GM19395 (cell line): ENCODE measurements around the gene SLC9B1.
"Not testable (repeated sequence)": the region's sequence is repeated elsewhere in the genome, so short reads cannot be mapped to it uniquely, and the experiment has no call there.

Experiments used
- ATAC-seq: cut with Tn5 transposase; IDR thresholded peaks from one replicate; pipeline ENCODE4 v1.9.1; 2021; ENCODE audit warnings: mild to moderate bottlenecking, moderate library complexity; ENCODE audit not compliant: unreplicated experiment

Gene SLC9B1

DNA sequence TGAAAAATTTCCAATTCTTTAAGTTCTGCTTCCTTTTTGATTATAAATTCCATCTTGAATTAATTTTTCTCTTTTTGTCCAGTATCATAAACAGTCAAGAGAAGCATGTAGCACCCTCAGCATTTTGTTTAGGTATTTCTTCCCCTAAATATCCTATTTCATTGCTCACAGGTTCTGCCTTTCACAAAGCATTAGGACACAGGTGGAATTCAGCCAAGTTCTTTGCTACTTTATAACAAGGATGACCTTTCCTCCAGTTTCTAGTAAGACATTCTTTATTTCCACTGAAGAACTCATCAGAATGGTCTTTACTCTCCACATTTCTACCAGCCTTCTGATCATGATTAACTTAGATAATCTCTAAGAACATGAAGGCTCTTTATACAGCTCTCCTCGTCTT lies 7.4 kb downstream of the SLC9B1 start:
- no peak for ATAC-seq

DNA sequence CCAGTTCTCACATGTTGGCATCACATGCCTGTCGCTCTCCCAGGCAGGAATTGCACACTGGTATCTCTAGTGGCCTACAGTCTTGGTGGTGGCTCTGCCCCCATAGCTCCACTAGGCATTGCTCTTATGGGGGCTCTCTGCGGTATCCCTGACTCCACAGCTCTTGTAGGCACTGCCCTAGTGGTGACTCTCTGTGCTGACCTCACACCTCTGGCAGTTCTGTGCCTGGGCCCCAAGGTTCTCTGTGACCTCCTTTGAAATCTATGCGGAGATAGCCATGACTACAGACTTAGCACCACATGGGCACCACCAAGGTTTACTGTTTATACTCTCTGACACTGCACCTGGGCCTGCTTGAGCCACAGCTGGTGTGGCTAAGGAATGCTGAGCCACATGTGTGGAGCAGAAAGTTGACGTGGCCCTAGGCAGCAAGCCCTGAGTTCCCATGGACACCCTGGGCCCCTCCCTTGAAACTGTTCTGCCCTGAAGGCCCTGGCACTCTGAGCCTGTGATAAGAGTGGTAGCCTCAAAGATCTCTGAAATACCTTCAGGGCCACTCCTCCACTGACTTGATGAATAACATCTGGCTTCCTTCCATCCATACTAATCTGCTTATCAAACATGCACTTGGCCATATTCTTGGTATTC lies 8.0 kb downstream of the SLC9B1 start:
- no peak for ATAC-seq

DNA sequence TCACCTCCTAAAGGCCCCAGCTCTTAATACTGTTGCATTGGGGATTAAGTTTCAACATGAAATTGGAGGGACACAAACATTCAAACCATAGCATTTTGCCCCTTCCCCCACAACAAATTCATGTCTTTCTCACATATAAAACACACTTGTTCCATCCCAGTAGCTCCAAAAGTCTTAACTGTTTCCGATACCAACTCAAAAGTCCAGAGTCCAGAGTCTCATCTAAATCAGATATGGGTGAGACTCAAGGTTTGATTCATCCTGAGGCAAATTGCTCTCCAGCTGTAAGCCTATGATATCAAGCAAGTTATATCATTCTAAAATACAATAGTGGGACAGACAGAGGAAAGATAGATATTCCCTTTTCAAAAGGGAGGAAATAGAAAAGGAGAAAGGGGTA lies 8.7 kb downstream of the SLC9B1 start:
- no peak for ATAC-seq

DNA sequence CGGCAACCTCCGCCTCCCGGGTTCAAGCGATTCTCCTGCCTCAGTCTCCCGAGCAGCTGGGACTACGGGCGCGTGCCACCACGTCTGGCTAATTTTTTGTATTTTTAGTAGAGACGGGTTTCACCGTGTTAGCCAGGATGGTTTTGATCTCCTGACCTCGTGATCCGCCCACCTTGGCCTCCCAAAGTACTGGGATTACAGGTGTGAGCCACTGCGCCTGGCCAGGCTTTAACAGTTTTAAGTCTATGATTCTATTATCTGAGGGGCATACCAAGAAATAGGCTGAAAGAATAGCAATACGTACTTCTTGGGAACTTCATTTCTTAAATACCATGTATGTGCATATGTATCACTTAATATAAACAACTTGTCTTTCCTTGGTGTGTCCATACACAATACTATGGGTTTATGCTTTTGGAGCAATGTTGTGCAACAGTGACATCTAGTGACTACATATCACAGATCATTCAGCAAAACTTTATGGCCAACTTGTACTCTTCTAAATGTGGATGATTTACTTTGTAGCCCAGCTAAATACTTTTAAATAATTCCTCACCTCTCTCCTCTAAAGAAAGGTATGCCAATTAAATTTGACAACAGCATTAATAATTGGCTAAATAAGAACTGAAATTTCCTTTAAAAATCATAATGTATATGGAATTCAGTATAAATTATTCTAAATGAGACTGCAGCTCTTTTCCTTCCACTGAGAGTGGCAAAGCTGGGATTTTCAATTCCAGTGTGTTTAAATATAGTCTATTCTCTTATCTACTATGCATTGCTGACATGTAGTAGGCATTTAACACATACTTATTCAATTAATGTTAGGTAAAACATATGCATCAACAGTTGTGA lies 10.4 kb downstream of the SLC9B1 start:
- ATAC-seq, result peak; percentile 96

DNA sequence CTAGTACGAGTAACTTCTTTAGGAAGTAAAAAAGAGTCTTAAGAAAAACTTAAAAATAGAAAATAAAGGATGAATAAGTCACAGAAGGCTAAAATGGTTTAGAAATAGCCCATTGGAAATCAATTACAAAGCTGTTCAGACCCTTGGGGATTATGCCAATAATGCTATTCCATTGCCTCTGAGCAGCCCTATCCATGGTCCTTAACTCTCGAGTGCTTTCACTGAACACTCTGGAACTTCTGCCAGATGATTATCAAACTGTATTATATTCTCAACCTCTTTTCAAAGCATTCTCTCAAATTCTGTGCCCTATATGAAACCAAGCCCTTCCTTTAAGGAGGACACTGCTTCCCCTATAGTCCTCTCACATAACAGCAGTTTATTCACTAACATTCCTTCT lies 17.0 kb downstream of the SLC9B1 start:
- ATAC-seq, result no peak

DNA sequence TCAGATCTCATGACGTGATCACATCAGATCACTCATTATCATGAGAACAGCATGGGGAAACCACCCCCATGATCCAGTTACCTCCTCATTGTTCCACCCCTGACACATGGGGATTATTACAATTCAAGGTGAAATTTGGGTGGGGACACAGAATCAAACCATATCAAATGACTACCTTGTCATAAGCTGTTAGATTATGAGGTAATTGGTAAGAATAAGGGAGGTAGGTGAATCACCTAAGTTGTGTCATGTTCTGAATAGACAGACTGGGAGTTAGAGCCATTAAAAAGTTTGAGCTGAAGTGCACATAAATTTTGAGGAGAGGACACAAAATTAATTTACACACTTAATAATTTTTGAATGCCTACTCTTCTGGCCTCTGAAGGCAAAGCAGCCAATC lies 24.7 kb downstream of the SLC9B1 start:
- ATAC-seq, result no peak

DNA sequence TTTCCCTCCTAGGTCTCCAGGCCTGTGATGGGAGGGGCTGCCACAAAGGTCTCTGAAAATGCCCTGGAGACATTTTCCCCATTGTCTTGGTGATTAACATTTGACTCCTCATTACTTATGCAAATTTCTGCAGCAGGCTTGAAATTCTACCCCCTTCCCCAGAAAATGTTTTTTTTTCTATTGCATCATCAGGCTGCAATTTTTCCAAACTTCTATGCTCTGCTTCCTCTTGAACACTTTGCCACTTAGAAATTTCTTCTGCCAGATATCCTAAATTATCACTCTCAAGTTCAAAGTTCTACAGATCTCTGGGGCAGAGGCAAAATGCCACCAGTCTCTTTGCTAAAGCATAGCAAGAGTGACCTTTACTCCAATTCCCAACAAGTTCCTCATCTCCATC lies 25.5 kb downstream of the SLC9B1 start:
- not testable (repeated sequence) for ATAC-seq

GRCh38 chr4:102988429-102989020 lies 31.0 kb downstream of the SLC9B1 start:
- no peak for ATAC-seq

DNA sequence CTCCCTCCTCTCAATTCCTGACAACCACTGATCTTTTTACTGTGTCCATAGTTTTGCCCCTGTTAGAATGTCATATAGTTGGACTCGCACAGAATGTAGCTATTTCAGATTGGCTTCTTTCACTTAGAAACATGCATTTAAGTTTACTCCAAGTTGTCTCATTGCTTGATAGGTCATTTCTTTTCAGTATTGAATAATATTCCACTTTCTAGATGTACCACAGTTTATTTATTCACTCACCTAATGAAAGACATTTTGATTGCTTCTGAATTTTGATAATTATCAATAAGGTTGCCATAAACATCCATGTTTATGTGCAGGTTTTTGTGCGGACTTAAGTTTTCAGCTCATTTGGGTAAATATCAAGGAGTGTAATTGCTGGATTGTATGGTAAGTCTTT lies 38.5 kb downstream of the SLC9B1 start:
- ATAC-seq, result no peak

- ATAC-seq, result not testable (repeated sequence)
Observed at GRCh38 chr4:102961813-102962212, 57.7 kb downstream of the SLC9B1 start.

GRCh38 chr4:102959496-102959895 lies 60.0 kb downstream of the SLC9B1 start:
- ATAC-seq, result no peak

DNA sequence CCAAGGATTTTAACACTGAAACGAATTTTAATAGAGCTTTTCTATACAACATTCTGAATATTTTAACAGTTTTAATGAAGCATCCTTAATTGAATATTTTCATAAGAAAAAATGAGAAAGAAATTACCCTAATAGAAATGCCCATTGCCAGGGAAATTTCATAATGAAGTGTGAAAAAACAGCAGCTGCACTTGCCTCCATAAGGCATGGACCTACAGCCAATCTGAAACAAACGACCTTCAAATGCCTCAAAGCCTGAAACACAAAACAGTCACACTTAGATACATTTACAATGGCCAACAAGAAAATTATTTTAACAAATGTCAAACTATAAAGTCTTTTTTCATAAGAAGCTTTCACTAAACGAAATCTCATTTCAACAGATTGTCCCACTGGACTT lies 74.4 kb downstream of the SLC9B1 start:
- ATAC-seq, result no peak

- not testable (repeated sequence) for ATAC-seq
Observed at GRCh38 chr4:102938063-102938462, 81.4 kb downstream of the SLC9B1 start.

DNA sequence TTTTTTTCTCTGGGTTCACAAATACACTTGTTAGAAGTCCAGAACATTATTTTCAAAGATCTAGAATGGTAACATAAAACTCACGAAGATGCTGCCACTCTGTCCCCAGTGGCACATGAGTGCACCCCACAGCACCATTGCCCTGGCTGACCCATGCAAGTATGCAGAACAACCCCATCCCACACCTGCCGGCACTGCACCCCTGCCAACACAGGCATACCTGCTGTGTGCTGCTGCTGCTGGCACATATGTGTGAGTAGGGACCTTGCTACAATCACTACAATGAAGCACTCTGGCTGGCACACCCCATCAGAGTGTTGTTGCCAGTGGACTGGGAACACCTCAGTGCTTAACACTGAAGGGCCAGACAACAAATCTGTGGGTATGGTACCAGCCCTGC lies 83.8 kb downstream of the SLC9B1 start:
- ATAC-seq, result no peak

- ATAC-seq, result not testable (repeated sequence)
Observed at GRCh38 chr4:102919697-102920096, 99.8 kb downstream of the SLC9B1 start.

DNA sequence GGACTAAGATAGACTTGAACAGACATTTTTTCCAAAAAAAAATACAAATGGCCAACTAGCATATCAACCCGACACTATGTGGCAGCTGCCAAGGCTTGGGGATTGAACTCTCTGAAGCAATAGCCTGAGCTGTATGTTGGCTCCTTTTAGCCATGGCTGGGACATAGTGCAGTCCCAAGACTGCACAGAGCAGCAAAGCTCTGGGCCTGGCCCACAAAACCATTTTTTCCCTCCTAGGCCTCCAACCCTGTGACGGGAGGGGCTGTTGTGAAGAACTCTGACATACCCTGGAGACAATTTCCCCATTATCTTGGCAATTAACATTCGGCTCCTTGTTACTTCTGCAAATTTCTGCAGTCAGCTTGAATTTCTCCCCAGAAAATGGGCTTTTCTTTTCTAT lies 100.6 kb downstream of the SLC9B1 start:
- ATAC-seq, result no peak

DNA sequence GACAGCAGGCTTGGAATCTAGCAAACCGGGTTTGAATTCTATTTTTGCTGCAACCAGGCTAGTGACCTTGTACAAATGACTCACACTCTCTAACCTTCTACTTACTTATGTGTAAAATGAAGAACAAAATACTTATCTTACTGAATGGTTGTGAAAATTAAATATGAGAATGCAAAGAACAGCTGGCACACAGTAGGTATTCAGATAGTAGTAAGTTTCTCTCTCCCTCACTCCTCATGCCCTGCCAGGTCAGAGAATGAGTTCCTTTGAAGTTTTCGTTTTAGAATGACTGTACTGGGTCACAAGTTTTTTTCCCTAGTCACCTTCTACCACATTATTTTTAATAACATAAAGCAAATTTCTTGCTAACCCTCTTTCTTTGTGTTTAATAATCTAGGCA lies 117.7 kb downstream of the SLC9B1 start:
- ATAC-seq, result no peak

DNA sequence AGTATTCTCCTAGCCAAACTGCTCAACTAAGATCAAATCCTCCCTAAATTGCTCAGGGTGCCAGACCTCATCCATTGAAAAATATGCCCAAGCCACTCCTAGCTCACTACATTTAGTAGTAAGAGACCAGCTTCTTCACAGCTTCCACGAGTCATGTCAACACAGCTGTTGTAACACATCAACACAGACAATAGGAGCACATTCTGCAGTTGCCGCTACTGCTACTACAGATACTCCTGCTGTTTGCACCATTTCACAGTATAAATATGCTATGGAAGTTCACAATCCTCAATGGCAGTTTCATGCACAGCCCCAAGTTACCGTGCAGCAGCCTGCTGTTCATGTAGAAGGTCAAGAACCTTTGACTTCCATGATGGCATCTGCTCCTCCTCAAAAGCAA lies 121.9 kb downstream of the SLC9B1 start:
- not testable (repeated sequence) for ATAC-seq

GRCh38 chr4:102896547-102896946 lies 123.0 kb downstream of the SLC9B1 start:
- ATAC-seq, result not testable (repeated sequence)

GRCh38 chr4:102889866-102890265 lies 129.6 kb downstream of the SLC9B1 start:
- ATAC-seq, result not testable (repeated sequence)

- not testable (repeated sequence) for ATAC-seq
Observed at GRCh38 chr4:102888570-102888969, 130.9 kb downstream of the SLC9B1 start.

DNA sequence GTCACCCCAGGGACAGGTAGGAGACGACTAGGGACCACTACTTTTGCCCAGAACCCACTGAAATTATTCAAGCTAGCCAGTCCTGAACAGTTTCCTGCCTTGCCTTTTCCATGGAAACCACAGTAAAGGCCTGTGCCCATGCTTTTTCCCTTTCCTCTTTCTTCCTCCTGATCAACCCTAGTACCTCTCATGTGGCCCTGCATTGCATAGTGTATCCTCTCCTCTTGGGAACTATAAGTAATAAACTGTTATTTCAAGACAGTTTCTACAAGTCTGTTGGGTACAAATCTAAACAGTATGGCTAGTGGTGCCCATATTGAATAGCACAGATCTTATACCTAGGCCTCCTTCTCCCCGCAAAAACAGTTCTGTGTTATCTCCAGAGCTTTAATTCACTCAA lies 136.2 kb downstream of the SLC9B1 start:
- ATAC-seq, result no peak
